Naive thymus-derived CD4-positive, alpha-beta T cell (primary cell): ENCODE data around the gene LCE3B. TPM values are rescaled to one million over a fixed set of nuclear protein-coding genes. Genes with fewer than 3 reads are reported as not detected.
"Not testable (repeated sequence)": the region's sequence is repeated elsewhere in the genome, so short reads cannot be mapped to it uniquely, and the experiment has no call there.

Source experiments
- ATAC-seq: fragments of 150-1000 bp; cut with Tn5 transposase; 2 replicates; pipeline ENCODE4 v1.10.0; 2021; ENCODE audit warnings: mild to moderate bottlenecking, moderate library complexity
- CTCF ChIA-PET: fragments of 350-600 bp; sonication (Branson Sonifier 250); formaldehyde crosslinking; loops from one replicate; lab custom pipeline; 2021; ENCODE audit warnings: antibody characterized with exemption; lab: Charles Lee
- POLR2A ChIA-PET: fragments of 350-600 bp; sonication (Branson Sonifier 250); formaldehyde crosslinking; loops from one replicate; lab custom pipeline; 2021; ENCODE audit warnings: antibody characterized with exemption, inconsistent platforms; lab: Charles Lee
- DNase-seq, 9 donors: peaks; one replicate each; pipeline versions ENCODE4 v3.0.0 to v3.0.0-alpha.2; 2020 to 2022; ENCODE audit warnings: mixed read lengths in 1 of 9
- H3K27ac ChIP-seq: one replicate; pipeline ENCODE4 v1.7.0; 2013; ENCODE audit warnings: mild to moderate bottlenecking, low read depth, low read length, moderate library complexity
- H3K27me3 ChIP-seq, 2 donors: one replicate each; pipeline ENCODE4 v1.7.0; 2013; ENCODE audit warnings: low read length in 2 of 2, mild to moderate bottlenecking in 2 of 2, moderate library complexity in 2 of 2; ENCODE audit not compliant: control insufficient read depth in 2 of 2, insufficient read depth in 2 of 2
- H3K36me3 ChIP-seq, 3 experiments: 1 replicate in 2 of 3; 2 replicates in 1 of 3; pipeline ENCODE4 v1.7.0; 2013; ENCODE audit warnings: low read length in 3 of 3, mild to moderate bottlenecking in 3 of 3, moderate library complexity in 1 of 3; ENCODE audit not compliant: insufficient read depth in 3 of 3, control insufficient read depth in 2 of 3
- H3K4me1 ChIP-seq, 2 donors: one replicate each; pipeline ENCODE4 v1.7.0; 2013; ENCODE audit warnings: low read length in 2 of 2, mild to moderate bottlenecking in 2 of 2, moderate library complexity in 1 of 2; ENCODE audit not compliant: control insufficient read depth in 2 of 2, insufficient read depth in 2 of 2
- H3K4me3 ChIP-seq: 2 replicates; pipeline ENCODE4 v1.7.0; 2013; ENCODE audit warnings: mild to moderate bottlenecking, low read length
- H3K9me3 ChIP-seq, 3 experiments: 1 replicate in 2 of 3; 2 replicates in 1 of 3; pipeline ENCODE4 v1.7.0; 2013; ENCODE audit warnings: low read length in 3 of 3; ENCODE audit not compliant: control insufficient read depth in 2 of 3
- H3K27ac Mint-ChIP-seq, 9 donors: one replicate each; pipeline ENCODE4 v1.8.0; 2020 to 2022; ENCODE audit warnings: mixed read lengths in 9 of 9, mild to moderate bottlenecking in 8 of 9, moderate library complexity in 5 of 9, inconsistent platforms in 2 of 9
- H3K27me3 Mint-ChIP-seq, 5 donors: one replicate each; pipeline ENCODE4 v1.8.0; 2021 to 2022; ENCODE audit warnings: mixed read lengths in 5 of 5, mild to moderate bottlenecking in 1 of 5
- H3K36me3 Mint-ChIP-seq, 5 donors: one replicate each; pipeline ENCODE4 v1.8.0; 2020 to 2022; ENCODE audit warnings: mixed read lengths in 5 of 5, mild to moderate bottlenecking in 3 of 5, inconsistent platforms in 1 of 5
- H3K4me1 Mint-ChIP-seq, 7 donors: one replicate each; pipeline ENCODE4 v1.8.0; 2020 to 2022; ENCODE audit warnings: mixed read lengths in 7 of 7, mild to moderate bottlenecking in 3 of 7, inconsistent platforms in 1 of 7
- H3K4me3 Mint-ChIP-seq, 10 donors: one replicate each; pipeline ENCODE4 v1.8.0; 2020 to 2022; ENCODE audit warnings: mild to moderate bottlenecking in 10 of 10, mixed read lengths in 10 of 10, moderate library complexity in 6 of 10, inconsistent platforms in 2 of 10
- H3K9me3 Mint-ChIP-seq, 11 donors: one replicate each; pipeline ENCODE4 v1.8.0; 2020 to 2022; ENCODE audit warnings: mixed read lengths in 11 of 11, mild to moderate bottlenecking in 4 of 11, inconsistent platforms in 1 of 11, moderate library complexity in 1 of 11
- intact Hi-C, 2 donors: fragments of 100-400 bp; cut with micrococcal nuclease; formaldehyde crosslinking; loops; one replicate each; pipeline ENCODE4 v1.15.1; 2023
- polyA plus RNA-seq, 2 donors: library from polyadenylated mRNA; unstranded; fragments of 300-500 nt; fragmentation: Illumina TruSeq; gene quantifications; one replicate each; pipeline ENCODE4 v1.2.3, GENCODE V29; 2021
- total RNA-seq, 6 experiments: library from RNA in 5 of 6; stranded (reverse) in 5 of 6; gene quantifications; 1 replicate in 5 of 6; 2 replicates in 1 of 6; pipeline ENCODE4 v1.2.3 and lab custom pipeline; 2021 to 2026

Gene LCE3B
- total RNA-seq (not detected), polyA plus RNA-seq (not detected), total RNA-seq (lab: John Stamatoyannopoulos, UW) (not detected)

- H3K27ac Mint-ChIP-seq = no peak within 1 kb of the TSS
- Histone ChIP-seq H3K4me1 (no peaks in the 10 kb centered on the region), H3K27ac (no peak within 1 kb of the TSS), H3K27me3 (no peaks in the 10 kb centered on the region), H3K4me3 (no peak within 1 kb of the TSS), H3K36me3 (no peaks in the 10 kb centered on the region), H3K9me3 (peaks cover 0 to 2% (median 0%) of the 10 kb centered on the region in 3 experiments)
- intact Hi-C loops = no loop called here
- no peak for ATAC-seq
- peaks cover 0 to 3% (median 0%) of the 10 kb centered on the region in 5 donors for H3K36me3 Mint-ChIP-seq
- peaks cover 0 to 10% (median 5%) of the 10 kb centered on the region in 11 donors for H3K9me3 Mint-ChIP-seq
- H3K4me3 Mint-ChIP-seq = no peak within 1 kb of the TSS
- no peak for DNase-seq
- POLR2A ChIA-PET = no interaction called here
- CTCF ChIA-PET = no interaction called here
- H3K27me3 Mint-ChIP-seq = peaks cover 0 to 53% (median 12%) of the 10 kb centered on the region in 5 donors
- H3K4me1 Mint-ChIP-seq = no peaks in the 10 kb centered on the region
Measured at GRCh38 chr1:152613511-152613910, at the start of gene LCE3B. TSS of gene LCE3B (plus strand) at chr1:152613811. CDS start at chr1:152613811, 0 bp downstream.

GRCh38 chr1:152565115-152565514 lies 48.5 kb upstream of the LCE3B start:
- H3K36me3 ChIP-seq = no peaks in the 10 kb centered on the region

GRCh38 chr1:152565535-152566215 lies 47.9 kb upstream of the LCE3B start:
- ATAC-seq (no peak), DNase-seq (no peak)
- POLR2A ChIA-PET = no interaction called here
- CTCF ChIA-PET = no interaction called here
- Histone ChIP-seq H3K4me1 (no peaks in the 10 kb centered on the region), H3K4me3 (no peak overlapping the region), H3K9me3 (peaks cover 0 to 6% (median 0%) of the 10 kb centered on the region in 3 experiments), H3K27me3 (no peaks in the 10 kb centered on the region), H3K36me3 (no peaks in the 10 kb centered on the region), H3K27ac (no peak overlapping the region)
- H3K27ac Mint-ChIP-seq = no peak overlapping the region
- peaks cover 3 to 23% (median 13%) of the 10 kb centered on the region in 5 donors for H3K27me3 Mint-ChIP-seq
- intact Hi-C loops = no loop called here
- H3K4me3 Mint-ChIP-seq = no peak overlapping the region
- H3K9me3 Mint-ChIP-seq = peaks cover 0 to 25% (median 7%) of the 10 kb centered on the region in 11 donors
- no peaks in the 10 kb centered on the region for H3K36me3 Mint-ChIP-seq
- H3K4me1 Mint-ChIP-seq = no peaks in the 10 kb centered on the region

More at GRCh38 chr1:152565115-152565514, 48.5 kb upstream of the LCE3B start:
- CTCF ChIA-PET = no interaction called here
- Mint-ChIP-seq H3K27me3 (peaks cover 3 to 23% (median 10%) of the 10 kb centered on the region in 5 donors), H3K27ac (no peak overlapping the region), H3K4me1 (no peaks in the 10 kb centered on the region), H3K4me3 (no peak overlapping the region), H3K36me3 (no peaks in the 10 kb centered on the region), H3K9me3 (peaks cover 0 to 22% (median 7%) of the 10 kb centered on the region in 11 donors)
- DNase-seq = no peak
- no peaks in the 10 kb centered on the region for H3K27me3 ChIP-seq
- no peak for ATAC-seq
- no peaks in the 10 kb centered on the region for H3K4me1 ChIP-seq
- intact Hi-C loops = no loop called here
- H3K27ac ChIP-seq = no peak overlapping the region
- POLR2A ChIA-PET = no interaction called here
- no peak overlapping the region for H3K4me3 ChIP-seq
- peaks cover 0 to 5% (median 0%) of the 10 kb centered on the region in 3 experiments for H3K9me3 ChIP-seq

- POLR2A ChIA-PET = no interaction called here
- Mint-ChIP-seq H3K4me3 (no peak within 1 kb of the TSS), H3K27me3 (peaks cover 6 to 26% (median 15%) of the 10 kb centered on the region in 5 donors), H3K36me3 (no peaks in the 10 kb centered on the region), H3K27ac (no peak within 1 kb of the TSS), H3K4me1 (no peaks in the 10 kb centered on the region), H3K9me3 (peaks cover 0 to 31% (median 14%) of the 10 kb centered on the region in 11 donors)
- Histone ChIP-seq H3K4me3 (no peak within 1 kb of the TSS), H3K27me3 (no peaks in the 10 kb centered on the region), H3K27ac (no peak within 1 kb of the TSS), H3K4me1 (no peaks in the 10 kb centered on the region), H3K9me3 (peaks cover 0 to 6% (median 0%) of the 10 kb centered on the region in 3 experiments), H3K36me3 (no peaks in the 10 kb centered on the region)
- intact Hi-C loops = no loop called here
- CTCF ChIA-PET = no interaction called here
- ATAC-seq = no peak
- DNase-seq = no peak
Measured at GRCh38 chr1:152566681-152567080, 46.9 kb upstream of the LCE3B start, which contains the start of gene LCE3E. TSS of gene LCE3E (minus strand) at chr1:152566780. CDS start at chr1:152566208, 572 bp downstream.

- no peaks in the 10 kb centered on the region for H3K9me3 ChIP-seq
- Mint-ChIP-seq H3K27ac (no peak overlapping the region), H3K4me1 (peaks cover 0 to 5% (median 0%) of the 10 kb centered on the region in 7 donors), H3K9me3 (peaks cover 0 to 4% (median 0%) of the 10 kb centered on the region in 11 donors), H3K27me3 (peaks cover 11 to 47% (median 39%) of the 10 kb centered on the region in 5 donors), H3K36me3 (no peaks in the 10 kb centered on the region), H3K4me3 (no peak overlapping the region)
- H3K4me3 ChIP-seq = no peak overlapping the region
- no peak overlapping the region for H3K27ac ChIP-seq
- POLR2A ChIA-PET = no interaction called here
- no peak for DNase-seq
- no peaks in the 10 kb centered on the region for H3K4me1 ChIP-seq
- ATAC-seq = no peak
- H3K27me3 ChIP-seq = peaks cover 0 to 3% of the 10 kb centered on the region in 2 donors
- intact Hi-C loops = no loop called here
- no peaks in the 10 kb centered on the region for H3K36me3 ChIP-seq
- CTCF ChIA-PET = no interaction called here
Measured at GRCh38 chr1:152577168-152577567, 36.4 kb upstream of the LCE3B start.

- H3K36me3 Mint-ChIP-seq, CTCF ChIA-PET, ATAC-seq, H3K4me3 Mint-ChIP-seq, H3K9me3 Mint-ChIP-seq, H3K27me3 ChIP-seq, H3K4me3 ChIP-seq, H3K27ac Mint-ChIP-seq, DNase-seq, H3K4me1 ChIP-seq, POLR2A ChIA-PET, H3K4me1 Mint-ChIP-seq, H3K36me3 ChIP-seq, intact Hi-C loops, H3K27ac ChIP-seq, H3K9me3 ChIP-seq: not testable (repeated sequence)
- peaks cover 7 to 40% (median 21%) of the 10 kb centered on the region in 5 donors for H3K27me3 Mint-ChIP-seq
Measured at GRCh38 chr1:152579526-152579925, 34.1 kb upstream of the LCE3B start.
